ENCODE results near the gene EXOC7.
"Not testable (repeated sequence)": the region's sequence is repeated elsewhere in the genome, so short reads cannot be mapped to it uniquely, and the experiment has no call there.

The EXOC7 gene

DNA sequence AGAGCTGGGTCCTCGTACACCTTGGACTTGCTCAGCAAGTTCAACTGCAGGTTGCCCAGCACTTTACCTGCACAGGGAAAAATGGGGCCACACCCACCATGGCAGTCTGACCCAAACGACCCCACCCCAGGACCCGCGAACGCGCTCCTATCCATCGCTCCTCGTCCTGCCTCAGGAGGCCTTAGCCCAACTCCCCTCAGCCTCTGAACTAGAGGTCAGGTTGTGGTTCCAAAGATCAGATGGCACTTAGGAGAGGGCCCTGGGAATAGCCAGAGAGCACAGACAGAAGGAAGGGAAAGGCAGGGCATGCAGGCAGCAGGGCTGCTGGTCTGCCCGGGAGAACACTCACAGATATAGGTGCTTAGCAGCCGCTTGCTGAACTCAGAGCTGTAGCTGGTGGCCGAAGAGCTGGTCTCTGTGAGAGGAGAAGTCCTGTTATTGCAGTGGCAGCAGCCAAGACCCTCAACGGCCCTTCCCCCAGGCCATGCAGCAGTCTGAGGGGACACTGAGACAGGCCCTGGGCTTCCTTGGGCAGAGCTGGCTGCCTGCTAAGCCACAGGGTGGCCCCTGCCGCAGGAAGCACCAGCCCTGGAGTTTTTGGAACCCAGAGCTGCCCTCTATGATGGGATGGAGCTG, 17.7 kb downstream of the EXOC7 start:
- no peak for DNase-seq

DNA sequence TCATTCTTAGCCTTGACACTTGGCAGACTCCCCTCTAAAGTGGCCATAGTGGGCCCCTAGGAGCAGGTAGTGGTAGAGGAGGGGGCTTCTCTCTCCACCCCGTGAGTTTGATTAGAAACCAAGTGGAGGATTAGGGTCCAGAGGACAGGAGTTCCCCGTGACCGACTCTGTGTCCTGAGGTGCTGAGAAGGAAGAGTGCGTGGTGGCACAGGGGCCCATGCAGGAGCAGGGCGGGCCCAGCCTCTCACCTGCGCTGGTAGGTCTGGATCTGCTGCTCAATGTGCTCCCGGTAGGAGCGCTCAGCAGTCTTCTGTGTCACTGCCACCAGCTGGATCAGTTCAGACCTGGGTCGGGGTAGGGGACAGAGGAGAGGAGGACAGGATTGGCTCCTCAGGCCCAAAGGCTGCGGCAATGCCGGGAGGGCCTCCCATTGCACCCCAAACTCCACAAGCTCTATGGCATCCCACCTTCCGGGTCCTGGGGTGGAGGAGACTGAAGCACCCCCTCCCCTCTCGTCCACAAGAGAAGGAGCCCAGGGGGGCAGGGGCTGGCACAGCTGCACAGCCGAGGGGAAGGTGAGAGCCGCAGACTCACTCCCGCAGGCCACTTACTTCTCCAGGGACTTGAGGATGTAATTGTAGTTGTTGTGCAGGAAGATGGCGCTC, 18.4 kb downstream of the EXOC7 start:
- DNase-seq = no peak

DNA sequence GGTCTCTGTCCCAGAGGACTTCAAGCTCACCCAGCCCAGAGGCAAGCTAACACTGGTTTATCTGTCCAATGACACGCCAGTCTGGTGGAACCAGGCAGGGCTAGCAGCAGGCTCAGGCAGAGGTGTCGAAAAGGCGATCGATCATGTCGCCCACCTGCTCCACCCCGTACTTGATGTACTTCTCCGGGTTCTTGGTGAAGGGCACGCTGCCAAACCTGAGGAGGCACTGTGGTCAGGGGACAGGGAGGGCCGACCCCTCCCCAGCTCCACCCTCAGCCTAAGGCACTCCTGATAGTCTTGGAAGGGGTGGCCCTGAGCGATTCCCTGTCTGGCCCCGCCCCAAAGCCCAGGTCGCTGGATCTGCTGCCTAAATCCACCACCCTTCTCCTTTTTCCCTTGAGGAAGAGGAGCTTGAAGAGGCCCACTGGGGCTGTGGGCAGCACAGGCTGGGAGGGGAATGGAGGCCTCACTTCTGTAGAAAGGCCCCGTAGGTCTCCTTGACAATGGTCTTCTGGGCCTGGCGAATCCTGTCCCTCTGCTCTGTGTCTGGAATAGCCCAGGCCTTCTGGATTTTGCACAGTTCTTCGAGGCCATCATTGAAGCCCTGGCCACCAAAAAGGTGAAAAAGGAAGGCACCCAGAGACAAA, 19.9 kb downstream of the EXOC7 start:
- no peak for DNase-seq

DNA sequence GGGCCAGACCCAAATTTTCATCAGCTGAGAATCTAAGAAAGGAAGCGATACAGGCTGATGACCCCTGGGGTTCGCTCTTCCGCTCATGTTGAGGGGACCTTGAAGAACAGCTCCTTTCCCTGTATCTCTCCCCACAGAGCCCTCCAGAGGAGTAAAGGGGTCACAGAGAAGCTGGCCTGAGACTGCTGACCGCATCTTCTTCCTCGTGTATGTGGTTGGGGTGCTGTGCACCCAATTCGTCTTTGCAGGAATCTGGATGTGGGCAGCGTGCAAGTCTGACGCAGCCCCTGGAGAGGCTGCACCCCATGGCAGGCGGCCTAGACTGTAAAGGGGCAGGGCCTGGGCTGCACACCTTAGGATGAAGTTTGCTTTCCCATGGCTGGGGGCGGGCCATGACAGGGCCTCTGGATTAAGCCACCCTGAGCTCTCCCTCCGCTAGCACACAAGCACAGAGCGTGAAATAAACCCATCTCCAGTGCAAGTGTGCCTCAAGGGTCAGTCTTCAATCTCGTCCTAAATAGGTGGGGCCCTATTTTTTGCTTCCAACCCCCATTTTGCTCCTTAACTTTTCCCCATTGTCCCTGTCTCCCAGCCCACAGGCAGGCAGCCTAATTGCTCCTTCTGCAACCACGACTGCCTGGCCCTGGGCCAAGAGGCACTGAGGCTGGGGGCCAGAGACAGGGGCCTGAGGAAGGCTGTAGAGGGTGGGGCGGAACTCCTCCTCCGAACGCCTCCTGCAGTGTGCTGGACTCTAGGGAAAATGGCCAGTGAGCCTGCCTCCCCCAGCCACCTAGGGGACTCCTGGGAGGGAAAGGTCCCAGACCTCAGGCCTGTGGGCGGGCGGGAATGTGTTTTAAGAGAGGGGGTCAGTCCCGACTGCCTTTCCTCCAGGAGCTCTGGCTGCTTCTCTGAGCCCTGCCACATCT, 21.0 kb downstream of the EXOC7 start:
- no peak for DNase-seq

DNA sequence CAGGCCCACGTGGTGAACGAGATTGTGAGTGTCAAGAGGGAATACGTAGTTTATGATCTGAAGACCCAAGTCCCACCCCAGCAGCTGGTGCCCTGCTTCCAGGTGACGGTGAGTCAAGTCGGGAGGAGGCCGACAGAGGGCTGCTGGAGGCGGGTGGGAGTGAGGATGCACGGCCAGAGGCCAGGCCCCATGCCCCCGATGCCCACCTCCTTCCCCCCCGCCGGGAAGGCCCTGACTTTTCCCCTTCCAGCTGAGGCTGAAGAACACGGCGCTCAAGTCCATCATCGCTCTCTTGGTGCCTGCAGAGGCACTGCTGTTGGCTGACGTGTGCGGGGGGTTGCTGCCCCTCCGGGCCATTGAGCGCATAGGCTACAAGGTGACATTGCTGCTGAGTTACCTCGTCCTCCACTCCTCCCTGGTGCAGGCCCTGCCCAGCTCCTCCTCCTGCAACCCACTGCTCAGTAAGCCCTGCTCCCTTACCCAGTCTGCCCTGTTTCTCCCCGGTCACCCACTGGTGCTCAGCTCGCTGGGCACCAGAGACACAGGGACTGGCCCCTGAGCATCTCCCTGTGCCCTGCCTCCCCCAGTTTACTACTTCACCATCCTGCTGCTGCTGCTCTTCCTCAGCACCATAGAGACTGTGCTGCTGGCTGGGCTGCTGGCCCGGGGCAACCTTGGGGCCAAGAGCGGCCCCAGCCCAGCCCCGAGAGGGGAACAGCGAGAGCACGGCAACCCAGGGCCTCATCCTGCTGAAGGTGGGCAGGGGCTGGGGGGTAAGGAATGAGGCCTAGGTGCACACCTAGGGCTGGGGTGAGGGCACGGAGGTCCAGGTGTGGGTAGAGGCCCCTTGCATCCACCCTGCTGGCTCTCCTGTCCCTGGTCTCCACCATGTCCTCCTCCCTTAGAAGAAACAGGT, 22.0 kb downstream of the EXOC7 start:
- DNase-seq = no peak

DNA sequence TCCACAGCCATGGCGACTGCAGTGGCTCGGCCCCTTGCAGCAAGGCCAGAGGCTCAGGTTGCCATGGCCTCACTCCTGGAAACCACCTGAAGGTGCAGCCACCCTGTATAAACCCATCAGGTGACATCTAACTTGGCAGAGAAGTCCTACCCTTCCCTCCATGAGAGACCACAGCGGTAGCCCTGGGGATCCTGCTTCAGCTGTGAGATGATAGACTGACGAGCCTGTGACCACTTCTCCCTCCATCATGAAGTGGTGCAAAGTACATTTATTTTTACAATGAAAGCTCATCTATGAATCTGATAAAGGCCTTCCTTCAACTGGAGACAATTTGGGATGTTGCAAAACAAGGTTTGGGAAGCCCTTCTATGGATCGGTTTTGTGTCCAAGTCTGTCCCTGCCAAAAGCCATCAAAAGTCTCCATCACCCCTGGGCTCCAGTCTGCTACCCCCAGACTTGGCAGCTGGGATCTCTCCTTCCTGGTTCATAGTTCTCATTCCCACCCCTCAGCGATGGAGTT, 22.8 kb downstream of the EXOC7 start:
- no peak for DNase-seq

DNA sequence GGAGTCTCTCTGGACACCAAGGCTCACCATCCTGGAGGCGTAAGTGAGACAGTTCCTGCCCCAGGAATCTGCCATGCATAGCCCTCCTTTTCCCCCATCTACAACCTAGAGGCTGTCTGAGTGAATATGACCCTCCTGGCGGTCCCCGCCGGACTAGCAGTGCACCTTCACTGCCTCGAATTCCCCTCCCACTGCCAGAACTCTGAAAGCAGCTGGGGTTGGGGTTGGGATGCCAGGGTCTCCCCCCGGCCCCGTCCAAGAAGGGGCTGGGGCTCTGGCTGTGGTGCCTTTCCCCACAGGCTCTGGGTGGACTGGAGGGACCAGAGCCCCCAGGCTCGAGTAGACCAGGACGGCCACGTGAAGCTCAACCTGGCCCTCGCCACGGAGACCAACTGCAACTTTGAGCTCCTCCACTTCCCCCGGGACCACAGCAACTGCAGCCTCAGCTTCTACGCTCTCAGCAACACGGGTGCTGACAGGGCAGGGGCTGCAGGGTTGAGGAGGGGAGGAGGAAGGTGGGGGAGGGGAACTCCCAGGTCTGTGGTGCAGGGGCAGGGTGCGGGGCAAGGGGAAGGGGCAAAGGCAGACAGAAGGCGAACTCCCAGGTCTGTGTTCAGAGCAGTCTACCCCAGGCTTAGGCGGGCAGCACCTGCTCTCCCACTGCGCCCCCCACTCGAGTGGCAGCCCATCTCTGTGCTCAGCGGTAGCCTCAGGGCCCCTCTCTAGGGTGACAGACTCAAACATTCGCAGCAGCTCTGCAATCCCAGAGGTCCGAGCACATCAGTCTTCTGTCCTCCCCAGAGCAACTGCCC, 23.4 kb downstream of the EXOC7 start:
- no peak for DNase-seq

DNA sequence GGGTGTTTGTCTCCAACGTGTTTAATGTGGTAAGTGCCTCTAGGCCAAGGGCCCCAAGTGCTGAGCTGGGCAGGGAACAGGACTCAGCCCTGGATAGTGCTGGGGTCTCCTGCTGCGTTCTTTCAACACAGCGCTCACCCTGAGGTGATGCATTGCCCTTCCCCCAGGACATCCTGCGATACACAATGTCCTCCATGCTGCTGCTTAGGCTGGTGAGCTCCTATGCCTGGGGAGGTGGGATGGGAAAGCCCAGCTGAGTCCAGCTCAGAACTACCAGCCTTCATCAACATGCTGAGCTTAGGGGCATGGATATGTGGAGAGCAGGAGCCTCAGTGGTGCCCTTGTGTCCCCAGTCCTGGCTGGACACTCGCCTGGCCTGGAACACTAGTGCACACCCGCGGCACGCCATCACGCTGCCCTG, 24.0 kb downstream of the EXOC7 start:
- DNase-seq = no peak

DNA sequence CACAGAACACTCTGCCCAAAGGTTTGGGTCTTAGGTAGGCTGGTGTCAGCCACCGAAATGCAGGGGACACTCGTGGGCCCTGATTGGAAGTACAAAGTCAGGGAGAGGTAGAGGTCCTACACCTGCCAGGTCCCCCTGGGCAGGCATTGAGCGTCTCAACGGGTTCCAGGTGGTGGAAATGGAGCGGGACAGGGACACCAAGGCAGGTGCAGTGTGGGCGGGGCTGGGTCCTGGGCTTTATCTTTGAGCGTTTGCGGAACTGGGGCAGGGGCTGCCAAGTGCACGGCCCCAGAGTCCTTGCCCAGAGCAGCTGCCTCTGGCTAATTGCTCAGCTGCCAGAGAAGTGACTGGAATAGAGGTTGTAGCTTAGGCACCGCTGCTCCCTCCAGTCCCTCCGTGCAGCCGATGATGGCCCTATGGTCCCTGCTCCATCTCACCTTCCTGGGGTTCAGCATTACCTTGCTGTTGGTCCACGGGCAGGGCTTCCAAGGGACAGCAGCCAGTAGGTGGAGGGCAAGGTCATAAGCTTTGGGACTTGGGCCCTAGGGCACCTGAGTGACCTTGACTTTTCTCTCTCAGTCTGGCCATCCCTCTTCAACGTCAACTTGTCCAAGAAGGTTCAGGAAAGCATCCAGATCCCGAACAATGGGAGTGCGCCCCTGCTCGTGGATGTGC, 24.6 kb downstream of the EXOC7 start, which contains the start of gene ZACN:
Gene ZACN (plus strand): TSS at position 323 of the 675 bp plus-strand sequence. CDS start 83 bp downstream, at position 406.
- DNase-seq = no peak

DNA sequence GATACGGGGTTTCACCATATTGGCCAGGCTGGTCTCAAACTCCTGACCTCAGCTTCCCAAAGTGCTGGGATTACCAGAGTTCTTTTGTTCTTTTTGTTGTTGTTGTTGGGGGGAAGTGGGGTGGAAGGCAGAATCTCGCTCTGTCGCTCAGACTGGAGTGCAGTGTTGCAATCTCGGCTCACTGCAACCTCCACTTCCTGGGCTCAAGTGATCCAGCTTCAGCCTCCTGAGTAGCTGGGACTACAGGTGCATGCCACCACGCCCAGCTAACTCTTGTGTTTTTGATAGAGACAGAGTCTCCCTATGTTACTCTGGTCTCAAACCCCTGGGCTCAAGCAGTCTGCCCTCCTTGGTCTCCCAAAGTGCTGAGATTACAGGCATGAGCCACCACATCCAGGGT, 25.2 kb downstream of the EXOC7 start:
- not testable (repeated sequence) for DNase-seq

DNA sequence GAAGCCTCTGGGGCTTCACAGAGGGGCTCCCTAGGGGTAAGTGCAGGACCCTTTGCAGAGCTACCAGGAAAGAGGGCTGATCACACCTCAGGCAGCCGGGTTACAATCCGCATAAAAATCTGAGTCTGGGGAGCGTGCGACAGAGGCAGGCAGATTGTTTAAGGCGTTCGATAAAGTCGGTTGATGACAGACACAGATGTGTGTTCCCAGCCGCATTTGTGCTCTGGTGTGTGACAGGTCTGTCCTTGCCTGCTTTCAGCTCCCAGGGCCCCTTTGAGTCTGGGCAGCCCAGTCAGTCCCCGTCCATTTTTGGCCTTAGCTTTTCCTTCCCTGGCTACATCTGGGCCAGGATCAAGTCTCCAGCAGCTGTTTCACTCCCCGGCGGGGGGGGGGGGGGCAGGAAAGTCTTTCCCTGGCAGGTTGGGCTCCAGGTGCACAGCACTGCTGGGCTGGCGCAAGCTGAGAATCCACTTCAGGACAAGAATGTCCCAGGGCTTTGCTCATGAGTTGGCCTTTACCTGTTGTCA, 25.9 kb downstream of the EXOC7 start:
- no peak for DNase-seq

DNA sequence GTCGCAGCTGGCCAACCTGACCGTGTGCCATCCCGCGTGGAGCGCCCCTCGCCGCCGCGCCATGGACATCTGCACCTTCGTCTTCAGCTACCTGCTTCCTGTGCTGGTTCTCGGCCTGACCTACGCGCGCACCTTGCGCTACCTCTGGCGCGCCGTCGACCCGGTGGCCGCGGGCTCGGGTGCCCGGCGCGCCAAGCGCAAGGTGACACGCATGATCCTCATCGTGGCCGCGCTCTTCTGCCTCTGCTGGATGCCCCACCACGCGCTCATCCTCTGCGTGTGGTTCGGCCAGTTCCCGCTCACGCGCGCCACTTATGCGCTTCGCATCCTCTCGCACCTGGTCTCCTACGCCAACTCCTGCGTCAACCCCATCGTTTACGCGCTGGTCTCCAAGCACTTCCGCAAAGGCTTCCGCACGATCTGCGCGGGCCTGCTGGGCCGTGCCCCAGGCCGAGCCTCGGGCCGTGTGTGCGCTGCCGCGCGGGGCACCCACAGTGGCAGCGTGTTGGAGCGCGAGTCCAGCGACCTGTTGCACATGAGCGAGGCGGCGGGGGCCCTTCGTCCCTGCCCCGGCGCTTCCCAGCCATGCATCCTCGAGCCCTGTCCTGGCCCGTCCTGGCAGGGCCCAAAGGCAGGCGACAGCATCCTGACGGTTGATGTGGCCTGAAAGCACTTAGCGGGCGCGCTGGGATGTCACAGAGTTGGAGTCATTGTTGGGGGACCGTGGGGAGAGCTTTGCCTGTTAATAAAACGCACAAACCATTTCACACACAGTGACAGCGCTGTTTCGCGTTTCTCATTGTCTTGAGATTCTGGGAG, 26.6 kb downstream of the EXOC7 start:
- DNase-seq = no peak

DNA sequence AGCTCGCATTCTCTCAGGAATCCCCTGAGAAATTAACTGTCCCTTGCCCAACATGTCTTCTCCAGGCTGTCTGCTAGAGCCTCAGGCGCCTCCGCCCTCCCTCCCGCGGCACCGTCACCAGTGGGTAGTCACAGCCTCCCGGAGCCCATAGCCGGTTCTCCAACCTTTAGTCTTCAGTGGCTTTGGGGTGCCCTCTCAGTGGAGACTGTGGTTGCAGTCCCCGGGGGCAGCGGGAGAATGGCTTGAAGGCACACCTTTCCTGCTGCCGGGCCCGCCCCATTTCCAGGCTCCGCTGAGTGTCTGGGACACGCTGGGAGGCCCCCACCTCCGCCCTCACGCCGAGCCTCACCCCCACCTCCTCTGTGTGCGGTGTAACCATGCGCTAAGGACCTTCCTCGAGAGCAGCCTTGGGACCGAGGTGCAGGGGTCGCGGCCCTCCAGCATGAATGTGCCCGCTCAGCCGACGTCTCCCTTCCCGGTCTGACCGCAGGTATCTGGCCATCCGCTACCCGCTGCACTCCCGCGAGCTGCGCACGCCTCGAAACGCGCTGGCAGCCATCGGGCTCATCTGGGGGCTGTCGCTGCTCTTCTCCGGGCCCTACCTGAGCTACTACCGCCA, 27.3 kb downstream of the EXOC7 start:
- DNase-seq = no peak

DNA sequence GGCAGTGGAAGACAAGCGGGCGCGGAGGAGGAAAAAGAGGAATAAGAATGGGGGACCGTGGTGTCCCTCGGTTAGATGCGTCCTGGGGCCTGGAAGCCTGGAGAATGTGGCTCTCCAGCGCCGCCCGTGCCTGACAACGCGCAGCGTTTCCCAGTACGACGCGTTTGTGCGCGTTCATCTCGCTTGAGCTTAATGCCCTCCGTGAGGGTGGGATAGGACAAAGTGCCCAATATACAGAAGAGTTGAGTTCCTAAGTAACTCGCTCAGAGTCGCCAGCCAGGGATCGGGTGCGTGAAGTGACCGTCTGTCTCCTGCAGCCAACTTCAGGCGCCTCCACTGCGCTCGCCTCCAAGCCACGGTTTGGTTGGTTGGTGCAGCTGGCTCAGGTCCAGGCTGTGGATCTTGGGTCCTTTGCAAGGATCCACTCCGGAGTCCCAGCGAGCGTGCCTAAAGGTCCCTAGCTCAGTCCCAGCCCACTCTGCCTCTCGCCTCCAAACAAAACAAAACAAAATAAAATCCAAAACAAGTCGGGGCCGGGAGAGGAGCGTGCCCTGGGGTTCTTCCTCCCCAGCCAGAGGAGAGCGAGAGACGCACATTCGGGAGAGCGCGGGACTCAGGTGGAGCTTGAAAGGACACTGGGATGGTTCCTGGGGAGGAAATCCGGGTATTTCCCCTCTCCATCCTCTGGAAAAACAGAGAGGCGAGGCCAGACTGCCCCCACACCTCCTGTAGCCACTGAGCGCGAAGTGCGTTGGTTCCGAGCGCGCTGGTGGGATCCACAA, 28.0 kb downstream of the EXOC7 start:
- DNase-seq = no peak

DNA sequence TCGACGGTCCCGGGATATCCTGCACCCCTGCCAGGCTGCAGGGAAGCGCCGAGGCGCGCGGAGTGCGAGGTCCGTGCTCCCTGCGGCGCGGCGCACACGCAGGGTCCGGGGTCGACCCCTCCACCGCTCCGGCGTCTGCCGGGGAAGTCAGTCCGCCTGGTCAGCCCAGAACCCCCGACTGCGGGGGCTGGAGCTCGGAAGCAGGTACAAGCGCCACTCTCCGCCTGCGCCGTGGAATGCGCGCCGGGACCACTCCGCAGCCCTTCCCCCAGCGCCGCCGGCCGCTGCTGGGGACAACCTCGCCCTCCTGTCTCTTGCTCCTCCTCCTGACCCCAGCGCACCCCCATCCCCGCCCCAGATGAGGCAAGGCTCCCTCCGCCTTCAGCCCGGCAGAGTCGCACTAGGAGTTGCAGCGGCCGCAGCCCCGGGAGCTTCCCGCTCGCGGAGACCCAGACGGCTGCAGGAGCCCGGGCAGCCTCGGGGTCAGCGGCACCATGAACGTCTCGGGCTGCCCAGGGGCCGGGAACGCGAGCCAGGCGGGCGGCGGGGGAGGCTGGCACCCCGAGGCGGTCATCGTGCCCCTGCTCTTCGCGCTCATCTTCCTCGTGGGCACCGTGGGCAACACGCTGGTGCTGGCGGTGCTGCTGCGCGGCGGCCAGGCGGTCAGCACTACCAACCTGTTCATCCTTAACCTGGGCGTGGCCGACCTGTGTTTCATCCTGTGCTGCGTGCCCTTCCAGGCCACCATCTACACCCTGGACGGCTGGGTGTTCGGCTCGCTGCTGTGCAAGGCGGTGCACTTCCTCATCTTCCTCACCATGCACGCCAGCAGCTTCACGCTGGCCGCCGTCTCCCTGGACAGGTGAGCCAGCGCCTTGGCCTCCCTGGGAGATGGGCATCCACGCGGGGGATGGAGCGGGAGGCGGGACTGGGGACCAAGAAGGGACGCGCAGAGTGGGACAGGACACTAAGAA, 28.9 kb downstream of the EXOC7 start, which contains the start of gene GALR2:
Gene GALR2 (plus strand): TSS at position 392 of the 974 bp plus-strand sequence. CDS start 103 bp downstream, at position 495.
- DNase-seq = no peak

DNA sequence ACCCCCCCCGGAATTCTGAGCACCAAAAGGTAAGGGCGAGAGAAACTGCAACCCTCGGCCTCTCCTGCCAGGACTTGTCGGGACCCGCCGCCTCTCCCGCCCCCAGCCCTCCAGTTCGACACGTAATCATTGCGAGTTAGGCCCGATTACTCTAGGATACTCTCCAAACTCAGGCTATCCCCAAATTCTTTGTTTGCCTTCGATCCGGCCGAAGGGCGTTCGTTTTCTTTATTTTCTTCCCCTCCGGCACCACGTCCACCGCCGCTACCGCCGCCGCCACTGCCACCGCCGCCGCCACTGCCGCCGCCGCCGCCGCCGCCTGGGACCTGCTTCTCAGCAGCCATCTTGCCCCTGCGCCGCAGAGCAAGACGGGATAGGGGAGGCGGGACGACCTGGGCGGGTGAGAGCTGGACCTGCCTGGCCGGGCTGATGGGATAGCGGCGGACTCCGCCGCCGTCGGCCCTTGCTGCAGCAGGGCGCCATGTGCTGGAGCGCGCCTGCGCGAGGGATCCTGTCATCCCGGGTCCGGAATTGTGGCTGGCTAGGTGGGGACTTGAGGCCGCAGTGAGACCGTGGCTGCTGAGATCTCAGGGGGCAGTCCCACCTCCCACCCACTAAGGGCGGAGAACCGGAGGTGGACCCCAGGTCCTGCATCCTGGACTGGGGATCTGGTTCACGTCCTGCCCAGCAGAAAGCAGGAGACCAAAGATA, 31.3 kb downstream of the EXOC7 start, which contains the start of gene SRP68:
Gene SRP68 (minus strand): TSS at position 370 of the 711 bp plus-strand sequence. CDS start 26 bp downstream, at position 344.
- DNase-seq = peak; percentile 85
